GM19099 (cell line): ENCODE results near the gene BOK.

Source experiments
- POLR2A ChIP-seq: IDR thresholded peaks from 3 replicates; pipeline ENCODE4 v1.6.1; 2011; ENCODE audit warnings: low read depth; ENCODE audit not compliant: insufficient read length; ENCODE audit errors: extremely low read depth

Gene BOK

DNA sequence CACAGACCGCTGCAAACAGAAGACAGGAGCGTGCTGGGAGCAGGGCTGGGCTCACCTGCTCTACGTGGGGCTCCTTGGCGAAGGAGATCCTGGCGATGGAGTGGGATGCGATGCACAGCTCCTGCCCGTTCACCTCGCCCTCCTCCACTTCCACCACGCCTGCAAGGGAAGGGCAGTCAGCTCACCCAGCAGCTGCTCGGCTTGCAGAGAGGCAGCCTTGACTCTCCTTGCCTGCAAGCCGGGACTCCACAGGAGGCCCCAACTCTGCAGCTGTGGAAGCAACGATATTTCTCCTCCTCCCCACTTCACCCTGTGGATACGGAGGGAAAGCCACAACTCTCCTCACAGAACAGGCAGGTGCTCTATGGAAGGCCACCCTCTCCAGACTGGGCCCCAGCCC is 43.3 kb downstream of the BOK start:
- no peak for TF ChIP-seq POLR2A

DNA sequence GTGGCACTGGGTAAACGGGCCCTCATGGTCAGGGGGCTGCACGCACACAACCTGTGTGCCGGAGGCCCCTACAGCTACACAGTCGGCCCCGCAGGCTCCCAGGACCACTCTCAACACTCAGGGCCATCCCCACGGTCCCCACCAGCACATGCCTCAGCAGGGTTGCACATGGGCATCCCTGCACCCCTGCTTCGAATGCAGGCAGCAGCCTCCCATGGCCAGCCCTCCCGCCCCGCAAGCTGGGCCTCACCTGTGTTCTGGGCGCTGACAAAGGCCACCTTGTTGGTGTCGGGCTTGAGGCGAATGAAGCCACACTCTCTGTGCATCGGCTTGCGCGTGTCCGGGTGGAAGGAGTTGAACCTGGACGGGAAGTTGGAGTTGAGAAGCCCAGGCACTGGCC is 44.2 kb downstream of the BOK start:
- no peak for TF ChIP-seq POLR2A

DNA sequence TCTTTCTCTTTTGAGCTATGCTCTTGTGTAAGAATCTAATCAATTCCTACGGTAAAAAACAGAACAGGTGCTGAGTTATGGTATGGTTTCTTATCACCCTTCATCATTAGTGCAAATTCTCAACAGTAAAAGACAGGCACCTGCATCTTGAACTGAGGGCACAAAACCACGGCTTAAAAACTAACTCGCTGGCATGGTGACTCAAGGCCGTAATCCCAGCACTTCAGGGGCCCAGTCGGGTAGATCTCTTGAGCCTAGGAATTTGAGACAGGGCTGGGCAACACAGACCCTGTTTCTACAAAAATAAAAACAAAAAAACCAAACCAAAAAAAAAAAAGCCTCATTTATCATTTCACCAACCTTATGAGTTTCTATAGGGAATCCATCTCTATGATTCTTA is 45.1 kb downstream of the BOK start:
- no peak for TF ChIP-seq POLR2A

DNA sequence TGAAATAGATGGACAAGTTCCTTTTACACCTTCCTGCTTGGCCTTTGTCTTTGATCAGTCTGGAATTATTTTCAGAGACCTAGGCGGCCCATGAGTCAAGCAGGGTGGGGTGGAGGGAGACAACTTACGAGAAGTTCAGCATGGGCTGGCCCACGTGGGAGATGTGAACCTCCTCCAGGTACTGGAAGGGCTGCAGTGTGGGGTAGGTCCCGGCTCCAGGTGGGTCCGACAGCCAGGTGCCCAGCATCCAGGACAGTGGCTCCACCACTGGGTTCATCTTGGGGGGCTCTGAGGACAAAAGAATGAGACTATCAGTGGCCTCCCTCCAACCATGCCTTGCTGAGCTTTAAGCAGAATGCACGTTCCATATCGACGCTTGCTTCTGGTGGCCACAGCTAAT is 47.6 kb downstream of the BOK start:
- TF ChIP-seq POLR2A: no peak

DNA sequence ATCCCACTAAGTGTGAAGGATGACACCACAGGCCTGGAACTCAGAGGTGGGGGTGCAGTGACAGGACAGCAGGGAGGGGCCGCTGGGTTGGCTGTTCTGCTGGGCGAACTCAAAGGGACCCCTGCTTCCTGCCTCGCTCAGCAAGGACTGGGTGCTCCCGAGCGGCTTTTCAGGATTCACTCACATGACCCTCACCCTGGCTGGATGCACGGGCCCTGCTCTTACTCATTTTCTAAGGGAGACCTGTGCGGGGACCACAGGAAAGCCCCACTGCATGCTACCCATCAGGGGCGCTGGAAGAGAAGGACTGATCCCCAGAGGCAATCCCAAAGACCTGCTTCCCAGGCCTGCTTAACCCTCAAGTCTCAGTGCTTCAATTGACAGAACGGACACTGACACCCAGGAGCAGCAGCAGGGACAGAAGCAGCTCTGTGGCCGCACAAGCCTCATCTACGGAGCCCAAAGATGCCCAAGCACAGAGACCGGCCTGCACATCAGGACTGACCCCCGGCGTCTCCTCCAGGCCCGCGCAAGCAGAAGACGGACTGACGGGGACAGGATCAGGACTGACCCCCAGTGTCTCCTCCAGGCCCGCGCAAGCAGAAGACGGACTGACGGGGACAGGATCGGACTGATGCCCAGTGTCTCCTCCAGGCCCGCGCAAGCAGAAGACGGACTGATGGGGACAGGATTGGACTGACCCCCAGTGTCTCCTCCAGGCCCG is 48.8 kb downstream of the BOK start:
- no peak for TF ChIP-seq POLR2A

DNA sequence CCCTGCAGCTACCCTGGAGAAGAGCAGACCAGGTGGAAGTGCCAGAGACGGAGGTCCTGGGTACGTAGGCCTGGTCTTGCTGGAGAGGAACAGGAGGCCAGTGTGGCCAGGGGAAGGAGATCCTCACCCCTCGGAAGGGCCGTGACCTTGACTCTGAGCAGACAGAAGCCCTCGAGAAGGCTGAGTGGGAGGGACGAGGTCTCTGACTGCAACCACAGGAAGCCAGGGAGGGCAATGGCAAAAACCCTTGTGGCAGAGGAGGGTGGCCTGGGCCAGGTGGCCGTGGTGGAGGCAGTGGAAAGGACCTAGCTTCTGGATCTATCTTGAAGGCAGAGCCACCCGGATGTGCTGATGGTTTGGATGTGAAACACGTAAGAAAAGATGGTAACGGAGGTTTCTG is 50.3 kb downstream of the BOK start:
- no peak for TF ChIP-seq POLR2A

DNA sequence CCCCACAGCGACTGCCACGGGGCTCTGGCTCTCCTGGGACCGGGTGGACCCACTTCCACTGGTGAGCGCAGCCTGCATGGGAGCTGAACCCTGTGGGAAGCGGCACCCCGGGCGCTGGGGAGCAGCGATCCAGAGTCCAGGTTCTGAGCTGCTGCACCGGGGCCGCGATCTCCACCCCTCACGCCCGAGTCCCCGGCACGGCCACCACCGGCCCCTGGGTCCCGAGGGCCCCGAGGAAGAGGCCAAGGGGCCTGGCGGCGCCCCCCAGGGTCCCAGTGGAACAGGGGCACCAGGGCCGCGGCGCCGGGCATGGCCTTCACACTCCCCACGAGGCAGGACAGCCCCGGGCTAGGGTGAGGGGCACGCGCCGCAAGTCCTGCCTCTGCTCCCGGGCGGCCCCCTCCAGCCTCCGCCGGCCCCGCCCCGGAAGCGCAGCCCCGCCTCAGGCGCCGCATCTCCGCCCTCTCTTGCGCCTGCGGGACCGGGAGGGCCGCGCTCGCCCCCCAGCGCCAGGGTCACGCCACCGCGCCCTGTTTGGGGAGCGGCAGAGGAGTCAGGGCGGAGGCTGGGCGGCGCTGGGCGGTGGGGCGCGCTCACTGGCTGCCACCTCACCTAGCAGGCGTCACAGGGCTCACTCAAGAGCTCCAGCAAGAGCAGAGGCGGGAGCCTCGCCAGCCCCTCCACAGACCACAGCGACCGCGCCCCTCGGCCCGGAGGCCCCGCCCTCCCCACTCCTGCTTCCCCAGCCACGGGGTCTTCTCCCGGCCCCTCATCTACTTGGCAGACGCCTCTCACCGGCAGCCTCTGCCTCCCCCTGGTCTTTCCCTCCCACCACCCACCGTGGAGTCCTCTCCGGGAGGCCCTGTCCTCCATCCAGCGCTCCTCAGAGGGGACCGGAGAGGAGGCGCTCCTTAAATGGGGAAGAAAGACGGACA is 51.6 kb downstream of the BOK start:
- TF ChIP-seq POLR2A: peak; percentile 56

DNA sequence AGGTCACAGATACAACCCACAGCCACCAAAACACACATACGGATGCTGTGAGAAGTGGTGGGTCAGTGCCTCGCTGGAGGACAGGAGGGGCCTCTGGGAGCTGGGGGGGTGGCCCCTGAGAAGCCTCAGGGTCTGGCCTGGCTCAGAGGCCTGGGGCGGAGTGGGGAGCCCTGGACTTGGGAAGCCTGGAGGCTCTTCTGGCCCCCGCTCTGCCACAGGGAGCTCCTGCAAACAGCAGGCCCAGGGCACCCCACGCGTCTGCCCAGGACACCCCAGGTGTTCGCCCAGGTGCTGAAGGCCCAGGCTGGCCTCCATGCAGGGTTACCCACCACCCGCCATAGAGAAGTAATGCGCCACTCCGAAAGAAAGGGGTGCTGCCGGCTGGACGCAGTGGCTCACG is 52.5 kb downstream of the BOK start:
- no peak for TF ChIP-seq POLR2A

DNA sequence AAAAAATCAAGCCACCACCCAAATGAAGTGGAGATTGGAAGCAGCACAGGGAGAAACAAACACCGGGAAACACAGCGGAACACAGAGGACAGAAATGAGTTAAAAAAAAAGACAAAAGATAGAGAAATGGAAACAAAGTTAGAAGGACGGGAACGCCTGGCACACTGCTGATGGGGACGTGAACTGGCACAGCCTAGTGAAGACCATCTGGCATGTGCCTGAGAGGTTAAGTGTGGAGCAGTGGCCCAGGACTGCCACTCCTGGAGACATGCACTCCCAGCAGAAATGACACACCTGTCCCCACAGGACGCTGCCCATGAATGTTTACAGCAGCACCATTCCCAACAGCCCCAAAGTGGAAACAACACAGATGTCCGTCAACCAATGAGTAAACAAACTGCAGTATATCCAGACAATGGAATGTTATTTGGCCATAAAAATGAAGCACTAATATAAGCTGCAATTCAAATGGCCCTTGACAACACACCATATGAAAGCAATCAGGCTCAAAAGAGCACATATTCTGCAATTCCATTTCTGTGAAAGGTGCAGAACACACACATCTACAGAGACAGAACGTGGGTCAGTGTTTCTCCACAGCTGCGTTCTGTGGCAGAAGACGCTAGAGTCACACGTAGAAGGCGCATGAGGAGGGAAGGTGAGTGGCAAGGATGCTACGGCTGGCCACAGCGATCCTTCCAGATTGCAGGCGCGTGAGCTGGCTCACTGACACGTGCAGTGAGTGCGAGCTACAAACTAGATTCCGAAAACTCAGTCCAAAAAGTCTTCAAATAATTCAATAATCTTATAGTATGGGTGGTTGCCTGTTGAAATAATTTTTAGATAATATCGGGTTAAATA is 53.8 kb downstream of the BOK start:
- no peak for TF ChIP-seq POLR2A

DNA sequence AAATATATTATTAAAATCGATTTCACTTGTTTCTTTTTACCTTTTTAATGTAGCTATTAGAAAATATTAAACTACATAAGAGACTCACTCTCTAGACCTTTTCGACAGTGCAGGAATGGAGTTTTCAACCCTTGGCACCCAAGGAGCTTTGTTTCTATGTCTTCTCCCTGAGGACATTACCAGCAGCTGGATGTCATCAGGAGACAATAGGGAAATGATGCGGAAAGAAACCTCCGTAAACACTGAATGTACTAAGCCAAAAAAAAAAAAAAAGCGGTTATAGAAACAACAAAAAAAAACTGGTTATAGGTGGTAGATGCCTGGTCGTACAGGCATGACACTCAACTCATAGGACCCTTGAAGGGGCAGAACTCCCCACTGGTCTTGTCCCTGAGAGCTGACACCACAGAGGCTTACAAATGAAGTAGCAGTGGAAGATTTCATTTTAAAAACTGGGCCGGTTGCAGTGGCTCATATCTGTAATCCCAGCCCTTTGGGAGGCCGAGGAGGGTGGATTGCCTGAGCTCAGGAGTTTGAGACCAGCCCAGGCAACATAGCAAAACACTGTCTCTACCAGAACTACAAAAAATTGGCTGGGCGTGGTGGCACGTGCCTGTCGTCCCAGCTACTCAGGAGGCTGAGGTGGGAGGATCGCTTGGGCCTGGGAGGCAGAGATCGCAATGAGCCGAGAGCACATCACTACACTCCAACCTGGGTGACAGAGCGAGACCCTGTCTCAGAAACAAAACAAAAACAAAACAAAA is 54.7 kb downstream of the BOK start:
- no peak for TF ChIP-seq POLR2A

DNA sequence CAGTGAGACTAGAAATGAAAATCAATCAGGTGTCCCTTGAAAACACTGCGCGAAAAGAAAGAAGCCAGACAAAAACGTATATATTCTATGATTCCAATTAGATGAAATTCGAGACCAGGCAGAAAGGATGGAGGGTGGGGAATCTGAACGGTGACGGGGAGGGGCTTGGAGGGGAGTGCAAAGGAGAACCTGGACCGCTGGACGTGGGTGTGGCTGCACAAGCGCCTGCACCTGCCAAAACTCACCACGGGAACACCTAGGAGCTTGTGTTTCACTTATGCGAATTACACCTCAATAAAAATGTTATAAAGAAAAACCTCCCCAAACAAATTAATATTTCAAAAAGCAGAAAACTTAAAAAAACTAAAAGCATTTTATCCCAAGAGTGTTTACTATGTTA is 56.5 kb downstream of the BOK start:
- no peak for TF ChIP-seq POLR2A

DNA sequence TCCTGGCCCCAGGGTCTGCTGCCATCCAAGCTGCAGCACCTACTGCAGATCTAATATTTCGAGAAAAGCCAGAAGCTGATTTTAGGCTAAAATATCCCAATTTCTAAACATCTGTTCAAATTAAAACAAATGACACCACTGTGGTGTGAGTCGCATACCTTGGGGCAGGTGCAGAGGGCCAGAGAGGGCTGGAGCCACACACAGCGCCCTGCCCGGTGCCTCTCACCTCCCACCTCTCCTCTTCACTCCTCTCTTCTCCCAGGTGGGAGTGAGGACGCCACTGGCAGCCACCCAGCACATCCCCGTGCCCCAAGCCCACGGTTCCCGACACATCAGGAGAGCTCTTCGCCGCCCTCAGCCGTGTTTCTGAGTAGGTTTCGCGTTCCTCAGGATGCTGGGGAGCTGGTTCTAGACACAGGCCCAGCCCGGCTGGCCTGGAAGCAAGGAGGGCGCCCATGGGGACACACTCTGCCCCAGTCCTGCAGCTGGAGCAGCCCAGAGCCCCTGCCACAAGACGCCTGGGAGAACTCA is 57.0 kb downstream of the BOK start:
- TF ChIP-seq POLR2A: no peak

DNA sequence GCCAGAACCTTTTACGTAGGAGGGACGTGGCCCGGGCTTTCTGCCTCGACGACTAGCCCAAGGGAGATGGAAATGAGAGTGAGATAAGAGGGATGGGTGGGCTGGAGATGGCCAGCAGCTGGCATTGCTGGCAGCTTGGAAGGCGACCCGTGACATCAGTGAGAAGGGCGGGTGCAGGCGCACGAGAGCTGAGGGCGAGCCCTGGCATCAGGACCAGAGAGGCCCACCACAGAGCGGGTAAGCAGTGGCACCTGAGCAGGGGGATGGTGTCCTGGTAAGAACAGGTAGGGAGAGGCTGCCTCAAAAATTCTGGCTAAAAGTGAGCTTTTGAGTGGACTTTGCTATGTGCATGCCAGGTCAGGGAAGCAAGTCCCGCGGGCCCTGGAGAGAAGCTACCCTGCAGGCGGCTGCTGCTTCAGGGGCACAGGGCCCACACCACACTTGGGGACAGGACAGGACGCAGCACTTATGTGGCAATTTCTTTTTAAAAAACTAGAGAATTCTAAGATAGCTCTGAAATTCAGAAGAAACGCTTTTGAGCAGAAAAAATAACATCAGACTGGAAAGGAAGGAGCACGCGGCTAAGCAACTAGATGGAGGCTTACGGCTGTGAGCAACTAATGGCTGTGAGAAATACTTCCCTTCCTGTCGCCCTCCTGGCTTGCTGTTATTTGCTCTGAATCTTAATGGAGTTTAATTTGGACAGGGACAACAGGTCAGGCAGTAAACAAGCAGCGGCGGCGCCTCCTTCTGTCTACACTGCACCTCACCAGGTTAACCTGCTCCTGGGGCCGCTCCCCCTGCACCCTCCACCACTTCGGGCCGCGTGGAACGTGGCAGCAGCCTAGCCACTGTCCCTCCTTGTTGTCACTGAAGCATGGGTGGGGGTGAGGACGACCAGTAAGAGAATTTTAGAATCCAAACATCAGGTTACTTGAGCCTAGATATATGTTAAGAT is 57.9 kb downstream of the BOK start:
- no peak for TF ChIP-seq POLR2A
